SK-N-MC (cell line): ENCODE data around the gene PARP14.

Experiments
- EZH2 ChIP-seq: fragments of 200-600 bp; sonication (generic); IDR thresholded peaks from one replicate; pipeline ENCODE4 v1.6.1; 2017; ENCODE audit warnings: antibody characterized with exemption
- POLR2AphosphoS5 ChIP-seq: IDR thresholded peaks from 2 replicates; pipeline ENCODE4 v1.6.1; 2012; ENCODE audit warnings: mild to moderate bottlenecking, low read depth, low read length, borderline replicate concordance

GRCh38 chr3:122728756-122729514 lies 48.3 kb downstream of the PARP14 start:
- TF ChIP-seq EZH2 (no peak), POLR2AphosphoS5 (no peak)
